Suprapubic skin (tissue), 4 donors: ENCODE results near the gene TRIO. TPM values are rescaled to one million over a fixed set of nuclear protein-coding genes. Genes with fewer than 3 reads are reported as not detected.

Experiments used
- DNase-seq, 2 donors: peaks; one replicate each; pipeline ENCODE4 v3.0.0-alpha.2; 2019; ENCODE audit warnings: low spot score in 2 of 2
- H3K27ac ChIP-seq: fragments of 200-600 bp; sonication (generic); one replicate; pipeline ENCODE4 v1.5.1; 2019
- H3K27me3 ChIP-seq: fragments of 200-600 bp; sonication (generic); one replicate; pipeline ENCODE4 v1.5.1; 2019
- H3K36me3 ChIP-seq: fragments of 200-600 bp; sonication (generic); one replicate; pipeline ENCODE4 v1.5.1; 2019
- H3K4me1 ChIP-seq: fragments of 200-600 bp; sonication (generic); one replicate; pipeline ENCODE4 v1.5.1; 2019
- H3K4me3 ChIP-seq: fragments of 200-600 bp; sonication (generic); one replicate; pipeline ENCODE4 v1.5.1; 2019; ENCODE audit warnings: mild to moderate bottlenecking
- H3K9me3 ChIP-seq: fragments of 200-600 bp; sonication (generic); one replicate; pipeline ENCODE4 v1.5.1; 2019
- CTCF ChIP-seq, 2 donors: fragments of 200-600 bp in 1 of 2; fragments of 450-650 bp in 1 of 2; sonication (generic) in 1 of 2; IDR thresholded peaks; one replicate each; pipeline ENCODE4 v1.5.1; 2016 to 2019; ENCODE audit warnings: antibody characterized with exemption in 2 of 2, mild to moderate bottlenecking in 1 of 2, moderate library complexity in 1 of 2
- EP300 ChIP-seq: sonication (generic); formaldehyde crosslinking; IDR thresholded peaks from one replicate; pipeline ENCODE4 v1.6.1; 2017; ENCODE audit warnings: antibody characterized with exemption
- POLR2A ChIP-seq, 2 donors: fragments of 450-650 bp; IDR thresholded peaks; one replicate each; pipeline ENCODE4 v1.6.1; 2017; ENCODE audit warnings: antibody characterized with exemption in 2 of 2, mild to moderate bottlenecking in 2 of 2, moderate library complexity in 2 of 2
- POLR2AphosphoS5 ChIP-seq, 3 donors: sonication (generic); formaldehyde crosslinking; IDR thresholded peaks; one replicate each; pipeline ENCODE4 v1.6.1; 2017; ENCODE audit warnings: antibody characterized with exemption in 3 of 3
- WGBS: methylation state at CpG from one replicate; pipeline ENCODE4 v1.1.5; 2018; 5-methylcytosine and 5-hydroxymethylcytosine counted together
- total RNA-seq, 4 donors: library from RNA; depleted of rRNA; stranded (reverse); fragments of >200 nt; gene quantifications; one replicate each; pipeline ENCODE4 v1.1.0, GENCODE V29; 2016

Gene TRIO
- total RNA-seq, 4 donors from 2014 or later = 62.7 to 159 (median 70.4) TPM

- TF ChIP-seq EP300 = no peak
- TF ChIP-seq CTCF (IDR thresholded peaks at IDR 0.05) = no peak
- TF ChIP-seq POLR2AphosphoS5 (IDR thresholded peaks at IDR 0.05) = no peak
- TF ChIP-seq POLR2A (IDR thresholded peaks at IDR 0.05) = no peak
- H3K4me1 ChIP-seq = peaks cover 6% of the 10 kb centered on the region
- H3K27me3 ChIP-seq = no peaks in the 10 kb centered on the region
- H3K36me3 ChIP-seq = no peaks in the 10 kb centered on the region
- DNase-seq = no peak
- WGBS = 78% methylated on average over 7 of the region's 7 CpGs
- H3K9me3 ChIP-seq = no peaks in the 10 kb centered on the region
- H3K4me3 ChIP-seq = no peak overlapping the region
- no peak overlapping the region for H3K27ac ChIP-seq
These were observed 33.4 kb upstream of the TRIO start for GRCh38 chr5:14109771-14110170.

GRCh38 chr5:14110196-14110595 lies 32.9 kb upstream of the TRIO start:
- Histone ChIP-seq H3K4me3 (no peak overlapping the region), H3K27ac (no peak overlapping the region), H3K9me3 (no peaks in the 10 kb centered on the region), H3K36me3 (no peaks in the 10 kb centered on the region), H3K27me3 (no peaks in the 10 kb centered on the region), H3K4me1 (peaks cover 6% of the 10 kb centered on the region)
- DNase-seq = no peak
- TF ChIP-seq POLR2AphosphoS5 (IDR thresholded peaks at IDR 0.05) = no peak
- no peak for TF ChIP-seq CTCF (IDR thresholded peaks at IDR 0.05)
- no peak for TF ChIP-seq POLR2A (IDR thresholded peaks at IDR 0.05)
- no peak for TF ChIP-seq EP300
- WGBS = 64% methylated on average over 4 of the region's 4 CpGs

GRCh38 chr5:14110680-14111079 lies 32.5 kb upstream of the TRIO start:
- H3K36me3 ChIP-seq = no peaks in the 10 kb centered on the region
- peaks cover 6% of the 10 kb centered on the region for H3K4me1 ChIP-seq
- H3K27me3 ChIP-seq = no peaks in the 10 kb centered on the region
- no peaks in the 10 kb centered on the region for H3K9me3 ChIP-seq
- WGBS = 77% methylated on average over 4 of the region's 4 CpGs
- H3K27ac ChIP-seq = no peak overlapping the region
- H3K4me3 ChIP-seq = no peak overlapping the region
- DNase-seq = no peak
- TF ChIP-seq EP300 = no peak
- no peak for TF ChIP-seq POLR2AphosphoS5 (IDR thresholded peaks at IDR 0.05)
- no peak for TF ChIP-seq CTCF (IDR thresholded peaks at IDR 0.05)
- no peak for TF ChIP-seq POLR2A (IDR thresholded peaks at IDR 0.05)

GRCh38 chr5:14112998-14113652 lies 30.0 kb upstream of the TRIO start:
- Histone ChIP-seq H3K27me3 (no peaks in the 10 kb centered on the region), H3K27ac (no peak overlapping the region), H3K4me3 (no peak overlapping the region), H3K9me3 (no peaks in the 10 kb centered on the region), H3K4me1 (peaks cover 6% of the 10 kb centered on the region), H3K36me3 (no peaks in the 10 kb centered on the region)
- no peak for DNase-seq
- 65% methylated on average over 5 of the region's 5 CpGs for WGBS
- TF ChIP-seq EP300 (no peak), CTCF (IDR thresholded peaks at IDR 0.05) (no peak), POLR2AphosphoS5 (IDR thresholded peaks at IDR 0.05) (no peak), POLR2A (IDR thresholded peaks at IDR 0.05) (no peak)

GRCh38 chr5:14114615-14115251 lies 28.4 kb upstream of the TRIO start:
- Histone ChIP-seq H3K27me3 (no peaks in the 10 kb centered on the region), H3K36me3 (no peaks in the 10 kb centered on the region), H3K4me1 (no peaks in the 10 kb centered on the region), H3K4me3 (no peak overlapping the region), H3K9me3 (no peaks in the 10 kb centered on the region), H3K27ac (no peak overlapping the region)
- TF ChIP-seq EP300 (no peak), POLR2A (IDR thresholded peaks at IDR 0.05) (no peak), CTCF (IDR thresholded peaks at IDR 0.05) (no peak), POLR2AphosphoS5 (IDR thresholded peaks at IDR 0.05) (no peak)
- DNase-seq = no peak
- 73% methylated on average over 4 of the region's 4 CpGs for WGBS
